ENCODE measurements around the gene MALL.
"Not testable (repeated sequence)": the region's sequence is repeated elsewhere in the genome, so short reads cannot be mapped to it uniquely, and the experiment has no call there.

Gene MALL

DNA sequence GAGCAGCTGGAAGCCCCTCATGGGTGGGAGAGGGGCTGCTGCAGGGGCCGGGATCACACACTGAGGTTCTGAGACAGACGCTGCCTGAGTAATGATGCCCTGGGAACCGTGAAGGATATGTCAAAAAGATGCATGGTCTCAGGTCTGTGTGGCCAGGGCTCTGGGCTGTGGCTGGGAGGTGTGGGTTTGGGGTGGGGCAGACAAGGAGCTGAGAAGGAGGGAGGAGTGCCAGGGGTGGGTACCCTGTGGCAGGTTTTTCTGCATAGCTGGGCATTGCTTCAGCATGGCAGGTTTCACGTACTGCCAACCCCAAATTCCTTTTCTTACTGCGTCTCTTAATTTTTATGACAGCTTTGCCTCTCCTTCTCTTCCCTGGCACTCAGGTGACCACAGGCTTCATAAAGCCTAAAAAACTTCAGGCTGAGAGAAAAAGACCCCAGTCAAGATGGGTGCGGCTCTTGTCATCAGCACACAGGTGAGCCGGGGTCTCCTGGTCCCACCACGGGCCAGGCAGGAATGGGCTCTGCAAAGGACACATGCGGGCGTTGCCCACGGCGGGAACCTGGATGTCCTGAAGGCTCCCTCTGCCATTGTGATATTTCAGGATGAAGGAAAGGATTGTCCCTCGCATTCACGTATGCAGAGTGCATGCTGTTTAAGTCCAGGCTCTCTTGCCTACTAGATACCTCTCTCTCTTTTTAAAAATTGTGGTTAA, 18.0 kb downstream of the MALL start:
- DNase-seq (ENCODE audit: low spot score) = no peak

GRCh38 chr2:110095994-110096633, 19.5 kb downstream of the MALL start:
- no peak for DNase-seq (ENCODE audit: low spot score)

- not testable (repeated sequence) for DNase-seq (ENCODE audit: low spot score)
Observed at GRCh38 chr2:110094884-110095534, 20.6 kb downstream of the MALL start.

GRCh38 chr2:110093924-110094323, 21.7 kb downstream of the MALL start:
- not testable (repeated sequence) for DNase-seq (ENCODE audit: low spot score)

- not testable (repeated sequence) for DNase-seq (ENCODE audit: low spot score)
Observed at GRCh38 chr2:110090164-110090563, 25.5 kb downstream of the MALL start.

DNA sequence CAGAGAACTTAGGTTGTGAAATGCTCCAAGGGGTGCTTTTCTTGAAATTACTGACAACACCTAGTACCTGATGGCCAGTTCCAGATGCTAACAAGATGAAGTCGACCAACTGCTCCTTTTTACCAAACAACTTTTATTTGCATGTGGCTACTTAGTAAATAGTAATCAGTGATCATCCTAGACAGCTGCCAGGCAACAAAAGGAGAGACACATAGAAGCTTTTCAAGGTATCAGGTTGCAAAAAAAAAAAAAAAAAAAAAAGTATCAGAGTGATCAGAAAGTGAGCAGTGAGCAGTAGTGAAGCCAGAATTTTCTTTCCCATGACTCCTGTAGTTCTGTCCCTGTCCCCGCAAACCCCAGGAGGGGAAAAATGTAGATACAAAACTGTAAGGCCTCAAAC, 31.9 kb downstream of the MALL start:
- DNase-seq (ENCODE audit: low spot score) = not testable (repeated sequence)

- DNase-seq (ENCODE audit: low spot score) = not testable (repeated sequence)
Observed at GRCh38 chr2:110083162-110083561, 32.5 kb downstream of the MALL start.

DNA sequence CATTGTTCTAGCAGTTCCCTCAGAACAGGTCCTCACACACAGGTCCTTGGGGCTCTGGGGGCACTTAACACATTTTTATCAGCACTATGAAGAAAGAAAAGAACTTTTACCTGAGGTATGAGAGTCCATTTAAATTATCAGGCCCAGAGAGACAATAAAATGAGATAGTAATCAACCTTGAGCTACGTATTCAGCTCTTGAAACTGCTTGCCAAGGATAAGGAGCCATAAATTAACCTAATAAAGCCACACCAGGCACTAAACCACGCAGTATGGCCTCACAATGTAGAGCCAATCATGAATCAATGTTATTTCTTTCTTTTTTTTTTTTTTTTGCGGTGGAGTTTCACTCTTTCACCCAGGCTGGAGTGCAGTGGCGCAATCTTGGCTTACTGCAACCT, 37.5 kb downstream of the MALL start:
- DNase-seq (ENCODE audit: low spot score) = not testable (repeated sequence)

- DNase-seq (ENCODE audit: low spot score) = not testable (repeated sequence)
Observed at GRCh38 chr2:110075896-110076295, 39.7 kb downstream of the MALL start.

GRCh38 chr2:110069869-110070268, 45.8 kb downstream of the MALL start:
- DNase-seq (ENCODE audit: low spot score) = not testable (repeated sequence)

GRCh38 chr2:110068153-110068552, 47.5 kb downstream of the MALL start:
- not testable (repeated sequence) for DNase-seq (ENCODE audit: low spot score)

- not testable (repeated sequence) for DNase-seq (ENCODE audit: low spot score)
Observed at GRCh38 chr2:110062332-110062731, 53.3 kb downstream of the MALL start.

DNA sequence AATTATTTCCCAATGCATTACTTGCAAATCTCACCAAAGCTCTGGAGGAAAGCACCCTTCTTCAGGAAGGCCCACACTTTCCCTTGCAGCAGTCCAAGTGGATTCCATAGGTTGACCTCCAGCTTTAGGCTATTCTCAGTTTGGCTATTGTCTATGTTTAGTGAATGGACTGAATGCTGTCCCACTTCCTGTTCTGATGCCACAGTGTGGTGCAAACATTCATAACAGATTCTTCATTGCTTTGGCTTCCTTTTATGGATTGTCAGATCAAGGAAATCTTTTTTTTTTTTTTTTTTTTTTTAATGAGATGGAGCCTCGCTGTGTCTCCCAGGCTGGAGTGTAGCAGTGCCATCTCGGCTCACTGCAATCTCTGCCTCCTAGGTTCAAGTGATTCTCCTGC, 55.1 kb downstream of the MALL start:
- DNase-seq (ENCODE audit: low spot score) = not testable (repeated sequence)

DNA sequence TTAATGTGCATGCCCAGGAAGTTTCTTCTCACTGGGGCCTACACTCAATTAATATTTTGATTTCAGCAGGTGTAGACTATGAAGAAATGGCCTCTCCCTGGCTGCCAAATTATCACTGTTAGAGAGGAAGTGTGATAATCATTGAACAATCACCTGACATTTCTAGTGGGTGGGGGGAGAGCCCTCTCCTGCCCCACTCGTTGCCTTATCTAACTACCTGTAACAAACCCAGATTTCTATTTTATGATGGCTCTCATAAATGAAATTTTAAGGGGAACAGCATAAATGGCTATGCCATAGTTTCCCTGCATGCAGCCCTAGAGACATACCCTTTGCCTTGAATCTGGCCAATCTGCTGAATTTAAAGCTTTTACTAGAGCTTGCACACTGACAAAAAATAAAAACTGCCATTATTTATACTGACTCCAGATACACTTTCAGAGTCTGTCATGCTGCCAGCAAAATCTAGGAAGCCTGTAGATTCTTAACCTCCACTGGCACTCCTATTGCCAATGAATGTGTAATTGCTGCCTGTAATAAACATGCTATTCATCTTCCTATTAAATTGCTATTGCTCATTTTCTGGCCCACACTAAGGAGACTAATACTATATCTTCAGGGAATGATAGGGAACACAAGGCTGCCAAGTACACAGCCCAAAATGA, 55.8 kb downstream of the MALL start:
- DNase-seq (ENCODE audit: low spot score) = not testable (repeated sequence)

DNA sequence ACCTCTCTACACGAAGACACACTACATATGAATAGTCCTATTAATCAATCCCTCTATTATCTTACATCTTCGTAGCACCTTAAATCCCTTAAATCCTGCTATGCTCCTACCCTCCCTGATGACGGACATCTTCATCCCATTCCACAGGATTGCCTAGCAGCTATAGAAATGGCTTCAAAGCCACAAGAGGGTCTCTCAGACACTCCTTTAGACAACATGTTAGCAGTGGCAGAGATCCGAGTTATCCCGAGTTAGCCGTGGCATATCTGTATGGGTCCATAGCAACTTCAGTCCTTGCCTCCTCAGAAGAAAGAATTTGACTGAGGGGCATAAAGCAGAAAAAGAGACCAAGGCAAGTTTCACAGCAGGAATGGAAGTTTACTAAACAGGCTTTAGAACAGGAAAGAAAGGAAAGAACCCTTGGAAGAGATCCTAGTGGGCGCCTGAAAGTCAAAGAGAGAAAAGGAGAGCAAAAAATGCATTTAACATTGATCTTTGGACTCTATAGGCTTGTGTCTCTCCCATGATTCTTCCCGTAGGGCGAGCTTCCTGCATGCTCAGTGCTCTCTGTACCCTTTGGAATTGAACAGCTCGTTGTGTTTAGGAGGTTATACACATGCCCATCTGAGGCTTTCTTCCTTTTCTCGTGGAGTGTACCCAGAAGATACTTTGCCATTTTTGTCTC, 56.5 kb downstream of the MALL start:
- not testable (repeated sequence) for DNase-seq (ENCODE audit: low spot score)

GRCh38 chr2:110058034-110058433, 57.6 kb downstream of the MALL start:
- DNase-seq (ENCODE audit: low spot score) = not testable (repeated sequence)

GRCh38 chr2:110055819-110056408, 59.7 kb downstream of the MALL start:
- not testable (repeated sequence) for DNase-seq (ENCODE audit: low spot score)

GRCh38 chr2:110054521-110055407, 60.9 kb downstream of the MALL start:
- not testable (repeated sequence) for DNase-seq (ENCODE audit: low spot score)

DNA sequence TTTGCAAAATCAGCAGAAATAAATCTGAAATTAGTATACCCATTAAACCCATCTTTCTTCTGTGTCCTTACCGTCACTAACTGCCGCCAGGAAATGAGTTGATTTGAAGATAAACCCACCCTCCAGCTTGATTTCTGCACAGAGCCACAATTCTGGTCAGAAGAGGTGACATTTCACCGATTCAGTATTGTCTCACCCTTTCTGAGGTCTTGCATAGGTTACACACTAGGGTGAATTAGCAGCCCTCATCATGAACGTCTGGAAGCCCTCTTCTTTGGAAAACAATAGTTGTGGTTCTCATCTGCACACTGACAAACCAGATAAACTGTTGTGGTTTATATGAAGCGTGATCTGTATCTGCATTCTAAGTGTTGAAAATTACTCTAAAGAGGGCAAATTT, 61.9 kb downstream of the MALL start:
- not testable (repeated sequence) for DNase-seq (ENCODE audit: low spot score)

- not testable (repeated sequence) for DNase-seq (ENCODE audit: low spot score)
Observed at GRCh38 chr2:110052166-110052565, 63.5 kb downstream of the MALL start.

Data from RKO (cell line).